ENCODE measurements around the gene ERI2.
"Not testable (repeated sequence)": the region's sequence is repeated elsewhere in the genome, so short reads cannot be mapped to it uniquely, and the experiment has no call there.

The ERI2 gene

GRCh38 chr16:20818929-20819585 lies 12.8 kb upstream of the ERI2 start:
- DNase-seq (ENCODE audit: insufficient read length, low spot score) (no peak), FAIRE-seq (no peak)

GRCh38 chr16:20814784-20815183 lies 8.5 kb upstream of the ERI2 start:
- DNase-seq (ENCODE audit: insufficient read length, low spot score) (no peak), FAIRE-seq (no peak)

- no peak for FAIRE-seq
Observed at GRCh38 chr16:20812510-20812909, 6.2 kb upstream of the ERI2 start.

GRCh38 chr16:20811889-20812439 lies 5.7 kb upstream of the ERI2 start:
- no peak for DNase-seq (ENCODE audit: insufficient read length, low spot score)
- FAIRE-seq, result no peak

More at GRCh38 chr16:20812510-20812909, 6.2 kb upstream of the ERI2 start:
- DNase-seq (ENCODE audit: insufficient read length, low spot score), result no peak

- FAIRE-seq, result no peak
- DNase-seq (ENCODE audit: insufficient read length, low spot score), result no peak
Observed at GRCh38 chr16:20807862-20808261, 1.6 kb upstream of the ERI2 start.

- not testable (repeated sequence) for FAIRE-seq; DNase-seq (ENCODE audit: insufficient read length, low spot score)
Observed at GRCh38 chr16:20805684-20806167, 546 bp downstream of the ERI2 start.

- DNase-seq (ENCODE audit: insufficient read length, low spot score) (no peak), FAIRE-seq (no peak)
Observed at GRCh38 chr16:20803561-20804214, 2.6 kb downstream of the ERI2 start.

- no peak for DNase-seq (ENCODE audit: insufficient read length, low spot score)
- FAIRE-seq, result no peak
Observed at GRCh38 chr16:20803192-20803560, 3.1 kb downstream of the ERI2 start.

GRCh38 chr16:20801278-20801677 lies 5.0 kb downstream of the ERI2 start:
- DNase-seq (ENCODE audit: insufficient read length, low spot score) (no peak), FAIRE-seq (no peak)

- DNase-seq (ENCODE audit: insufficient read length, low spot score), result no peak
- FAIRE-seq, result no peak
Observed at GRCh38 chr16:20799599-20799998, 6.7 kb downstream of the ERI2 start.

GRCh38 chr16:20798364-20798763 lies 7.9 kb downstream of the ERI2 start:
- DNase-seq (ENCODE audit: insufficient read length, low spot score) (no peak), FAIRE-seq (no peak)

GRCh38 chr16:20791923-20792612 lies 14.2 kb downstream of the ERI2 start:
- DNase-seq (ENCODE audit: insufficient read length, low spot score) (no peak), FAIRE-seq (no peak)

- DNase-seq (ENCODE audit: insufficient read length, low spot score) (no peak), FAIRE-seq (no peak)
Observed at GRCh38 chr16:20789130-20789529, 17.1 kb downstream of the ERI2 start.

GRCh38 chr16:20784204-20784603 lies 22.1 kb downstream of the ERI2 start:
- DNase-seq (ENCODE audit: insufficient read length, low spot score) (no peak), FAIRE-seq (no peak)

GRCh38 chr16:20782470-20782869 lies 23.8 kb downstream of the ERI2 start:
- FAIRE-seq (no peak), DNase-seq (ENCODE audit: insufficient read length, low spot score) (no peak)

GRCh38 chr16:20781697-20782096 lies 24.6 kb downstream of the ERI2 start:
- FAIRE-seq (no peak), DNase-seq (ENCODE audit: insufficient read length, low spot score) (no peak)

- peak; percentile 45 for DNase-seq (ENCODE audit: insufficient read length, low spot score)
- FAIRE-seq, result no peak
Observed at GRCh38 chr16:20774703-20775362, 31.4 kb downstream of the ERI2 start.

GRCh38 chr16:20773679-20774078 lies 32.6 kb downstream of the ERI2 start:
- DNase-seq (ENCODE audit: insufficient read length, low spot score) (no peak), FAIRE-seq (no peak)

GRCh38 chr16:20768818-20769217 lies 37.5 kb downstream of the ERI2 start:
- FAIRE-seq (no peak), DNase-seq (ENCODE audit: insufficient read length, low spot score) (no peak)

- DNase-seq (ENCODE audit: insufficient read length, low spot score) (no peak), FAIRE-seq (no peak)
Observed at GRCh38 chr16:20768121-20768520, 38.2 kb downstream of the ERI2 start.

GRCh38 chr16:20767577-20767976 lies 38.7 kb downstream of the ERI2 start:
- FAIRE-seq (no peak), DNase-seq (ENCODE audit: insufficient read length, low spot score) (no peak)
